ENCODE results near the gene GCGR.

The GCGR gene

GRCh38 chr17:81846743-81847689 is 43.1 kb downstream of the GCGR start:
- Mint-ChIP-seq H3K9me3 (no peaks in the 10 kb centered on the region), H3K4me1 (ENCODE audit: low read depth) (no peaks in the 10 kb centered on the region), H3K36me3 (ENCODE audit: low read depth) (peaks cover 49% of the 10 kb centered on the region), H3K4me3 (no peak overlapping the region), H3K27ac (no peak overlapping the region), H3K27me3 (no peaks in the 10 kb centered on the region)

GRCh38 chr17:81849457-81849856 is 45.5 kb downstream of the GCGR start:
- no peak overlapping the region for H3K27ac Mint-ChIP-seq
- H3K4me3 Mint-ChIP-seq = no peak overlapping the region
- no peaks in the 10 kb centered on the region for H3K27me3 Mint-ChIP-seq
- no peaks in the 10 kb centered on the region for H3K9me3 Mint-ChIP-seq
- H3K4me1 Mint-ChIP-seq (ENCODE audit: low read depth) = no peaks in the 10 kb centered on the region
- peaks cover 61% of the 10 kb centered on the region for H3K36me3 Mint-ChIP-seq (ENCODE audit: low read depth)

GRCh38 chr17:81851423-81851822 is 47.5 kb downstream of the GCGR start:
- H3K9me3 Mint-ChIP-seq = no peaks in the 10 kb centered on the region
- no peak overlapping the region for H3K4me3 Mint-ChIP-seq
- peaks cover 52% of the 10 kb centered on the region for H3K36me3 Mint-ChIP-seq (ENCODE audit: low read depth)
- H3K27ac Mint-ChIP-seq = peak overlapping the region; percentile 31
- no peaks in the 10 kb centered on the region for H3K27me3 Mint-ChIP-seq
- no peaks in the 10 kb centered on the region for H3K4me1 Mint-ChIP-seq (ENCODE audit: low read depth)

- no peaks in the 10 kb centered on the region for H3K27me3 Mint-ChIP-seq
- peaks cover 45% of the 10 kb centered on the region for H3K36me3 Mint-ChIP-seq (ENCODE audit: low read depth)
- no peak overlapping the region for H3K4me3 Mint-ChIP-seq
- H3K27ac Mint-ChIP-seq = no peak overlapping the region
- no peaks in the 10 kb centered on the region for H3K9me3 Mint-ChIP-seq
- peaks cover 3% of the 10 kb centered on the region for H3K4me1 Mint-ChIP-seq (ENCODE audit: low read depth)
Observed at GRCh38 chr17:81852237-81852636, 48.3 kb downstream of the GCGR start.

GRCh38 chr17:81854974-81855774 is 51.2 kb downstream of the GCGR start:
- Mint-ChIP-seq H3K4me1 (ENCODE audit: low read depth) (peaks cover 28% of the 10 kb centered on the region), H3K9me3 (no peaks in the 10 kb centered on the region), H3K36me3 (ENCODE audit: low read depth) (peaks cover 60% of the 10 kb centered on the region), H3K27ac (no peak overlapping the region), H3K27me3 (no peaks in the 10 kb centered on the region), H3K4me3 (no peak overlapping the region)

GRCh38 chr17:81858170-81858966 is 54.4 kb downstream of the GCGR start:
- Mint-ChIP-seq H3K27ac (peak overlapping the region; percentile 71), H3K4me1 (ENCODE audit: low read depth) (peaks cover 48% of the 10 kb centered on the region), H3K9me3 (no peaks in the 10 kb centered on the region), H3K4me3 (peak overlapping the region; percentile 97), H3K27me3 (peaks cover 3% of the 10 kb centered on the region), H3K36me3 (ENCODE audit: low read depth) (peaks cover 57% of the 10 kb centered on the region)

GRCh38 chr17:81858967-81859905 is 55.3 kb downstream of the GCGR start:
- H3K9me3 Mint-ChIP-seq = no peaks in the 10 kb centered on the region
- H3K4me3 Mint-ChIP-seq = peak overlapping the region; percentile 97
- H3K27me3 Mint-ChIP-seq = peaks cover 3% of the 10 kb centered on the region
- H3K36me3 Mint-ChIP-seq (ENCODE audit: low read depth) = peaks cover 59% of the 10 kb centered on the region
- H3K4me1 Mint-ChIP-seq (ENCODE audit: low read depth) = peaks cover 56% of the 10 kb centered on the region
- H3K27ac Mint-ChIP-seq = peak overlapping the region; percentile 95

GRCh38 chr17:81859906-81860755 is 56.2 kb downstream of the GCGR start, which contains the start of gene P4HB:
TSS of gene P4HB (minus strand) at chr17:81860535. CDS start at chr17:81860471, 64 bp downstream.
- Mint-ChIP-seq H3K4me1 (ENCODE audit: low read depth) (peaks cover 56% of the 10 kb centered on the region), H3K36me3 (ENCODE audit: low read depth) (peaks cover 53% of the 10 kb centered on the region)

GRCh38 chr17:81860756-81861568 is 57.0 kb downstream of the GCGR start:
- Mint-ChIP-seq H3K4me3 (peak overlapping the region; percentile 95), H3K27ac (peak overlapping the region; percentile 97), H3K27me3 (peaks cover 3% of the 10 kb centered on the region), H3K9me3 (no peaks in the 10 kb centered on the region), H3K4me1 (ENCODE audit: low read depth) (peaks cover 61% of the 10 kb centered on the region), H3K36me3 (ENCODE audit: low read depth) (peaks cover 53% of the 10 kb centered on the region)

More at GRCh38 chr17:81859906-81860755, 56.2 kb downstream of the GCGR start, which contains the start of gene P4HB:
- peak within 1 kb of the TSS; percentile 97 for H3K27ac Mint-ChIP-seq
- H3K9me3 Mint-ChIP-seq = no peaks in the 10 kb centered on the region
- H3K4me3 Mint-ChIP-seq = peak within 1 kb of the TSS; percentile 97
- peaks cover 3% of the 10 kb centered on the region for H3K27me3 Mint-ChIP-seq

- peak overlapping the region; percentile 81 for H3K4me3 Mint-ChIP-seq
- H3K4me1 Mint-ChIP-seq (ENCODE audit: low read depth) = peaks cover 65% of the 10 kb centered on the region
- peaks cover 3% of the 10 kb centered on the region for H3K27me3 Mint-ChIP-seq
- no peaks in the 10 kb centered on the region for H3K9me3 Mint-ChIP-seq
- peaks cover 49% of the 10 kb centered on the region for H3K36me3 Mint-ChIP-seq (ENCODE audit: low read depth)
- H3K27ac Mint-ChIP-seq = peak overlapping the region; percentile 96
Observed at GRCh38 chr17:81863123-81863675, 59.2 kb downstream of the GCGR start.

Measured in stimulated activated naive CD8-positive, alpha-beta T cell treated with anti-CD3 and anti-CD28 coated beads, Interleukin-15, Interleukin-2, amounts not matched to agents 100 ng/mL and 50 ng/mL, for 24 hours (primary cell).